ENCODE results near the gene TSPAN8.

DNA sequence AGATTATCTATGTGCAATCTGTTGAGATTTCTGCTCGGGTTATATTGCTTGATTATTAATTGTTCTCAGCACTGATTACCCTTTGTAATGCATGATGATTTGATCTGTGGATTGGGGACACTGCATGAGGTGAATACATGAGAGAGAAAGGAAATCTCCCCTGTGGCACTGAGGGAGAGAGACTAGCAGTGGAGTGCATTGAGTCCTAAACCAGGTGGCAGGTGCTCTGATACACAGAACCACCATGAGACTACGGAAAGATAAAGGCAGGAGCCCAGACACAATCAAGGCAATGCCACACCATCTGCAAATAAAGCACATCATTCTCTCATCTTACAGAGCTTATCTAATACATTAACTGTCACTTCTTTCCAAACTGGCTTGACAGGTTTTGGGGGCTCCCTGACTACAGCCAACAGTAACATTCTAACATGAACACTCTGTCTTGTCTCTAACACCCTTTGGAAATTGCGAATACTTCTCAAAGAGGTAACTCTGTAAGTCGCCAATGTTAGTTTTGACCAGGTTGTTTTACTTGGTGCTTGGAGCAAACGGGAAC is 37.6 kb upstream of the TSPAN8 start:
- TF ChIP-seq PRDM1 (tag by site-specific recombination; IDR thresholded peaks at IDR 0.05) (no peak), HOXC10 (CRISPR knock-in tag; IDR thresholded peaks at IDR 0.05) (no peak)
- TF ChIP-seq, protein P1, sequence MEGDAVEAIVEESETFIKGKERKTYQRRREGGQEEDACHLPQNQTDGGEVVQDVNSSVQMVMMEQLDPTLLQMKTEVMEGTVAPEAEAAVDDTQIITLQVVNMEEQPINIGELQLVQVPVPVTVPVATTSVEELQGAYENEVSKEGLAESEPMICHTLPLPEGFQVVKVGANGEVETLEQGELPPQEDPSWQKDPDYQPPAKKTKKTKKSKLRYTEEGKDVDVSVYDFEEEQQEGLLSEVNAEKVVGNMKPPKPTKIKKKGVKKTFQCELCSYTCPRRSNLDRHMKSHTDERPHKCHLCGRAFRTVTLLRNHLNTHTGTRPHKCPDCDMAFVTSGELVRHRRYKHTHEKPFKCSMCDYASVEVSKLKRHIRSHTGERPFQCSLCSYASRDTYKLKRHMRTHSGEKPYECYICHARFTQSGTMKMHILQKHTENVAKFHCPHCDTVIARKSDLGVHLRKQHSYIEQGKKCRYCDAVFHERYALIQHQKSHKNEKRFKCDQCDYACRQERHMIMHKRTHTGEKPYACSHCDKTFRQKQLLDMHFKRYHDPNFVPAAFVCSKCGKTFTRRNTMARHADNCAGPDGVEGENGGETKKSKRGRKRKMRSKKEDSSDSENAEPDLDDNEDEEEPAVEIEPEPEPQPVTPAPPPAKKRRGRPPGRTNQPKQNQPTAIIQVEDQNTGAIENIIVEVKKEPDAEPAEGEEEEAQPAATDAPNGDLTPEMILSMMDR (tag by site-specific recombination; IDR thresholded peaks at IDR 0.05): no peak
- TF ChIP-seq, protein P2, sequence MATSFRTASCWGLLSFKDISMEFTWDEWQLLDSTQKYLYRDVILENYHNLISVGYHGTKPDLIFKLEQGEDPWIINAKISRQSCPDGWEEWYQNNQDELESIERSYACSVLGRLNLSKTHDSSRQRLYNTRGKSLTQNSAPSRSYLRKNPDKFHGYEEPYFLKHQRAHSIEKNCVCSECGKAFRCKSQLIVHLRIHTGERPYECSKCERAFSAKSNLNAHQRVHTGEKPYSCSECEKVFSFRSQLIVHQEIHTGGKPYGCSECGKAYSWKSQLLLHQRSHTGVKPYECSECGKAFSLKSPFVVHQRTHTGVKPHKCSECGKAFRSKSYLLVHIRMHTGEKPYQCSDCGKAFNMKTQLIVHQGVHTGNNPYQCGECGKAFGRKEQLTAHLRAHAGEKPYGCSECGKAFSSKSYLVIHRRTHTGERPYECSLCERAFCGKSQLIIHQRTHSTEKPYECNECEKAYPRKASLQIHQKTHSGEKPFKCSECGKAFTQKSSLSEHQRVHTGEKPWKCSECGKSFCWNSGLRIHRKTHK (tag by site-specific recombination; IDR thresholded peaks at IDR 0.05): no peak
- TF ChIP-seq, protein P3, sequence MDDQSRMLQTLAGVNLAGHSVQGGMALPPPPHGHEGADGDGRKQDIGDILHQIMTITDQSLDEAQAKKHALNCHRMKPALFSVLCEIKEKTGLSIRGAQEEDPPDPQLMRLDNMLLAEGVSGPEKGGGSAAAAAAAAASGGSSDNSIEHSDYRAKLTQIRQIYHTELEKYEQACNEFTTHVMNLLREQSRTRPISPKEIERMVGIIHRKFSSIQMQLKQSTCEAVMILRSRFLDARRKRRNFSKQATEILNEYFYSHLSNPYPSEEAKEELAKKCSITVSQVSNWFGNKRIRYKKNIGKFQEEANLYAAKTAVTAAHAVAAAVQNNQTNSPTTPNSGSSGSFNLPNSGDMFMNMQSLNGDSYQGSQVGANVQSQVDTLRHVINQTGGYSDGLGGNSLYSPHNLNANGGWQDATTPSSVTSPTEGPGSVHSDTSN (CRISPR knock-in tag; IDR thresholded peaks at IDR 0.05): no peak

Measured in HEK293 (cell line).